ENCODE data around the gene EMCN.

DNA sequence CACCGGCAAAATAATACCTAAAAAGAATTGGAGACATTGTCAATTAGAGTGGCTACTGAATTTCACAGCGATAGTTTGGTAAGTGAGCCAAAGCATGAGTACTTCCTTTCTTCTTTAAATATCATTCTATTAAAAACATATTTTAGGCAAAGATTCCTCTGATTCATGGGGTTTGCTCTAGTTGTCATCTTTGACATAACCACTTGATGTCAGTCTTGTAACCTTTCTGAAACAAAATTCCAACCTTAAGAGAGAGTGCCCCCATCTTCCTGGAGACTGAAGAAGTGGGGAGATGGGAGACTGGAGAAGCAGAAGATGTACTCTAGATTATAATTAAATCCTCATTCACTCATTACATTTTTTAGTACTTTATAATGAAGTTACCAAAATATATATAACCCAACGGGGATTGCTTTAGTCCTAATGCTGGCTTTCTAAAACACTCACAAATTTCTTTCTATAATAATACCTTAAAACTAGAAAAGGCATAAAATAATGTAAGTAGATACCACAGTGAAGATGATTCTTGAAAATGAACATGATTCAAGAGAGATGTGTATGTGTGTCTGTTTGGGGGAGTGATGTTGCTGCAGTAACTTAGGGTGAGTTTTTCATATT is 96.4 kb downstream of the EMCN start:
- TF ChIP-seq YY1 (IDR thresholded peaks at IDR 0.05; ENCODE audit: insufficient read depth, insufficient read length) (no peak), ZNF274 (IDR thresholded peaks at IDR 0.05; ENCODE audit: low read depth, low read length) (no peak), SUZ12 (IDR thresholded peaks at IDR 0.05; ENCODE audit: extremely low read depth, insufficient read depth, insufficient read length) (no peak)

All from NT2/D1 (cell line).